Spinal cord (tissue), 4 donors: ENCODE measurements around the gene SERPINB1. TPM values are rescaled to one million over a fixed set of nuclear protein-coding genes. Genes with fewer than 3 reads are reported as not detected.

Source experiments
- polyA plus RNA-seq, 2 donors: library from polyadenylated mRNA; unstranded; fragments of 120-200 nt; gene quantifications; one replicate each; pipeline ENCODE4 v1.2.1, GENCODE V29; 2013; ENCODE audit not compliant: insufficient read length in 2 of 2
- small RNA-seq: library from RNA; depleted of rRNA; stranded (forward); fragments of <200 nt; gene quantifications from one replicate; pipeline ENCODE3, GENCODE V24; 2014; ENCODE audit warnings: low replicate concordance
- total RNA-seq, 2 donors: library from RNA; depleted of rRNA in 1 of 2; stranded (reverse); fragments of 120-200 nt in 1 of 2; fragments of >200 nt in 1 of 2; gene quantifications; one replicate each; pipeline versions ENCODE4 v1.2.3 to v1.2.4, GENCODE V29; 2013 to 2014

Gene SERPINB1
- total and polyA plus RNA-seq, 4 donors = 12.0 to 23.4 (median 15.5) TPM

Small RNA genes within 50 kb of the gene (small RNA-seq; reads per million reads assigned to genes)
- gene MIR4645 = 0.34 reads per million, percentile 35 among the genes with 10 or more reads in this experiment

Other genes with a start within 250 kb of the SERPINB1 start
- gene MYLK4, start 90.9 kb downstream of the SERPINB1 start, total RNA-seq = 1 to 10 TPM; 3.6 to 3.8 TPM
- 1 to 10 TPM; 1.4 TPM for gene MYLK4, start 90.9 kb downstream of the SERPINB1 start, polyA plus RNA-seq
- gene WRNIP1, start 76.5 kb downstream of the SERPINB1 start, total RNA-seq = 10 to 100 TPM; 35.9 to 63.6 TPM
- gene WRNIP1, start 76.5 kb downstream of the SERPINB1 start, polyA plus RNA-seq = 10 to 100 TPM; 70.6 to 78.0 TPM
- gene SERPINB9, start 61.4 kb upstream of the SERPINB1 start, total RNA-seq = 10 to 100 TPM in 1 of 2 donors, 1 to 10 TPM in 1; 8.2 to 24.4 TPM
- 10 to 100 TPM; 19.2 to 20.6 TPM for gene SERPINB9, start 61.4 kb upstream of the SERPINB1 start, polyA plus RNA-seq
- gene SERPINB6, start 129.7 kb upstream of the SERPINB1 start, total RNA-seq = 10 to 100 TPM; 43.1 to 72.0 TPM
- 10 to 100 TPM; 81.6 to 82.5 TPM for gene SERPINB6, start 129.7 kb upstream of the SERPINB1 start, polyA plus RNA-seq
- 10 to 100 TPM; 12.2 to 40.5 TPM for gene NQO2, start 158.0 kb upstream of the SERPINB1 start, total RNA-seq
- gene NQO2, start 158.0 kb upstream of the SERPINB1 start, polyA plus RNA-seq = 10 to 100 TPM; 45.2 to 63.0 TPM
- 10 to 100 TPM; 17.4 to 25.5 TPM for gene RIPK1, start 226.6 kb upstream of the SERPINB1 start, total RNA-seq
- 10 to 100 TPM; 15.7 to 18.6 TPM for gene RIPK1, start 226.6 kb upstream of the SERPINB1 start, polyA plus RNA-seq